OCI-LY3 (cell line): ENCODE data around the gene MGAT4B.

Experiments
- EZH2phosphoT487 ChIP-seq: fragments of 200-600 bp; shearing (Covaris generic); IDR thresholded peaks from 2 replicates; pipeline ENCODE4 v1.6.1; 2018; ENCODE audit warnings: antibody characterized with exemption, mixed run types, low read depth
- TF ChIP-seq, protein P1 (sequence below): fragments of 200-600, 300-600 bp; sonication (generic); IDR thresholded peaks from 2 replicates; pipeline ENCODE4 v1.5.1; 2014; ENCODE audit warnings: antibody characterized with exemption, low read length, low read depth

DNA sequence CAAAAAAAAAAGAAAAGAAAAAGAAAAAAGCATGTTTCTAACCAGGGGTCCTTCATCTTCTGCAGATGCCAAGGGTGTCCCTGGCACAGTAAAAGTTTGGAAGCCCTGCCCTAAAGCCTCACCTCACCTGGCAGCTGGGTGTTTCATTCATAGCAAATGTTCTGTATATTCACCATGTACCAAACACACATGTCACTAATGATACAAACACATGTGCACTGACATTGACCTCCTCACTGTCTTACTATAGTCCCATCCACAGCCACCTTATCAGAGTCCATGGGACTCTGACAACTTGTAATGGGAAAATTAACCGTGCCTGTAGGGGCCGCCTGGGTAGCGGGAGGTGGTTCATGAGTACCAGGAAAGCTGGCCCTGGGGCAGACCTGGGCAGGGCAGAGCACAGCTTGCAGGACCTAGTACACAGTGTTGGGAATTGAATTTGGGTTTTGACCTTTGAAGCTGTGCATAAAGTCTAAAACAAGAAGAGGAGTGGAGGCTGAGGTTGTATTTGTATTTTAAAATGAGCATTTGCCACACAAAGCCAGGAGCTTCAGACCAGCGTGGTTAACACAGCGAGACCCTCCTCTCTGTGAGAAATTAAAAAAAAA is 6.4 kb upstream of the MGAT4B start:
- TF ChIP-seq, protein P1, sequence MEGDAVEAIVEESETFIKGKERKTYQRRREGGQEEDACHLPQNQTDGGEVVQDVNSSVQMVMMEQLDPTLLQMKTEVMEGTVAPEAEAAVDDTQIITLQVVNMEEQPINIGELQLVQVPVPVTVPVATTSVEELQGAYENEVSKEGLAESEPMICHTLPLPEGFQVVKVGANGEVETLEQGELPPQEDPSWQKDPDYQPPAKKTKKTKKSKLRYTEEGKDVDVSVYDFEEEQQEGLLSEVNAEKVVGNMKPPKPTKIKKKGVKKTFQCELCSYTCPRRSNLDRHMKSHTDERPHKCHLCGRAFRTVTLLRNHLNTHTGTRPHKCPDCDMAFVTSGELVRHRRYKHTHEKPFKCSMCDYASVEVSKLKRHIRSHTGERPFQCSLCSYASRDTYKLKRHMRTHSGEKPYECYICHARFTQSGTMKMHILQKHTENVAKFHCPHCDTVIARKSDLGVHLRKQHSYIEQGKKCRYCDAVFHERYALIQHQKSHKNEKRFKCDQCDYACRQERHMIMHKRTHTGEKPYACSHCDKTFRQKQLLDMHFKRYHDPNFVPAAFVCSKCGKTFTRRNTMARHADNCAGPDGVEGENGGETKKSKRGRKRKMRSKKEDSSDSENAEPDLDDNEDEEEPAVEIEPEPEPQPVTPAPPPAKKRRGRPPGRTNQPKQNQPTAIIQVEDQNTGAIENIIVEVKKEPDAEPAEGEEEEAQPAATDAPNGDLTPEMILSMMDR: no peak
- no peak for TF ChIP-seq EZH2phosphoT487
